HCT116 (cell line): ENCODE results near the gene HORMAD2. TPM values are rescaled to one million over a fixed set of nuclear protein-coding genes. Genes with fewer than 3 reads are reported as not detected.

Source experiments
- ATAC-seq: fragments of 200-7000 bp; cut with Tn5 transposase; 2 replicates; pipeline ENCODE4 v1.9.1; 2020; ENCODE audit warnings: mild to moderate bottlenecking, moderate library complexity
- BruUV-seq: library from RNA; stranded (reverse); fragments of 400-500 nt; replicated peaks from 2 replicates; lab custom pipeline; 2021; lab: Mats Ljungman, UMichigan
- CTCF ChIA-PET: fragments of 300-600 bp; sonication (Branson Sonifier 250); formaldehyde crosslinking; loops from one replicate; lab custom pipeline; 2021; ENCODE audit warnings: antibody characterized with exemption; lab: Charles Lee
- POLR2A ChIA-PET: fragments of 300-600, 350-600 bp; sonication (Branson Sonifier 250); formaldehyde crosslinking; loops from one replicate; lab custom pipeline; 2021; ENCODE audit warnings: antibody characterized with exemption; lab: Charles Lee
- RAD21 ChIA-PET, 2 experiments: fragments of 300-600 bp; sonication (Branson Sonifier 250); formaldehyde crosslinking; loops; one replicate each; lab custom pipeline; 2023; ENCODE audit warnings: low total read pairs in 2 of 2; ENCODE audit not compliant: uncharacterized antibody in 2 of 2, unreplicated experiment in 2 of 2, low non-redundant PET in 1 of 2; lab: Charles Lee
- DNase-seq: peaks from one replicate; pipeline ENCODE4 v3.0.0-alpha.2; 2010; ENCODE audit warnings: low read depth, low spot score
- H2AFZ ChIP-seq: fragments of 200-600 bp; shearing (Covaris generic), sonication (generic); 2 replicates; pipeline ENCODE4 v1.6.1; 2017; ENCODE audit warnings: low read depth, mixed run types, mixed read lengths, antibody characterized with exemption, low read length; ENCODE audit not compliant: poor library complexity, severe bottlenecking
- H3K27ac ChIP-seq: 2 replicates; pipeline ENCODE4 v1.5.1; 2012; ENCODE audit warnings: low read depth, low read length
- H3K27me3 ChIP-seq: fragments of 200-600 bp; sonication (generic); 2 replicates; pipeline ENCODE4 v1.6.1; 2016; ENCODE audit warnings: mixed run types, low read length, mixed read lengths; ENCODE audit not compliant: insufficient read depth
- H3K36me3 ChIP-seq, 2 experiments: fragments of 200-500 bp in 1 of 2; fragments of 200-600 bp in 1 of 2; sonication (Bioruptor generic) in 1 of 2; sonication (generic) in 1 of 2; 2 replicates each; pipeline versions ENCODE4 v1.5.1 to v1.6.1; 2014 to 2016; ENCODE audit warnings: low read length in 2 of 2, inconsistent platforms in 1 of 2, mixed read lengths in 1 of 2, mixed run types in 1 of 2; ENCODE audit not compliant: insufficient read depth in 2 of 2, control insufficient read depth in 1 of 2
- H3K4me1 ChIP-seq, 2 experiments: fragments of 200-600 bp in 1 of 2; sonication (generic) in 1 of 2; 2 replicates each; pipeline versions ENCODE4 v1.5.1 to v1.6.1; 2012 to 2017; ENCODE audit warnings: low read length in 2 of 2, inconsistent platforms in 1 of 2, mild to moderate bottlenecking in 1 of 2, mixed read lengths in 1 of 2, mixed run types in 1 of 2, moderate library complexity in 1 of 2; ENCODE audit not compliant: insufficient read depth in 2 of 2, control insufficient read depth in 1 of 2
- H3K4me2 ChIP-seq: fragments of 200-600 bp; sonication (generic); 2 replicates; pipeline ENCODE4 v1.6.1; 2017; ENCODE audit warnings: mixed run types, low read length, mixed read lengths
- H3K4me3 ChIP-seq, 2 experiments: fragments of 200-600 bp in 1 of 2; sonication (generic) in 1 of 2; replicated peaks in 1 of 2; 2 replicates each; pipeline ENCODE4 v1.5.1; 2011 to 2016; ENCODE audit warnings: low read length in 2 of 2, control low read depth in 1 of 2, low read depth in 1 of 2, mild to moderate bottlenecking in 1 of 2, mixed read lengths in 1 of 2, mixed run types in 1 of 2
- H3K79me2 ChIP-seq: fragments of 200-600 bp; sonication (generic); 2 replicates; pipeline ENCODE4 v1.6.1; 2017; ENCODE audit warnings: mild to moderate bottlenecking, mixed run types, low read length, moderate library complexity, mixed read lengths; ENCODE audit not compliant: insufficient read depth
- H3K9ac ChIP-seq: fragments of 200-600 bp; sonication (generic); 2 replicates; pipeline ENCODE4 v1.6.1; 2016; ENCODE audit warnings: low read length, mixed read lengths
- H3K9me2 ChIP-seq: fragments of 200-600 bp; sonication (generic), shearing (Covaris generic); 2 replicates; pipeline ENCODE4 v1.6.1; 2017; ENCODE audit warnings: mixed run types, mild to moderate bottlenecking, moderate library complexity; ENCODE audit not compliant: insufficient read depth
- H3K9me3 ChIP-seq, 2 experiments: fragments of 200-500 bp in 1 of 2; fragments of 200-600 bp in 1 of 2; sonication (Bioruptor generic) in 1 of 2; sonication (generic) in 1 of 2; 2 replicates each; pipeline ENCODE4 v1.6.1; 2014 to 2017; ENCODE audit warnings: low read length in 2 of 2, mixed read lengths in 2 of 2, inconsistent platforms in 1 of 2, low read depth in 1 of 2, mild to moderate bottlenecking in 1 of 2, mixed run types in 1 of 2, moderate library complexity in 1 of 2; ENCODE audit not compliant: control insufficient read depth in 1 of 2, insufficient read depth in 1 of 2
- H4K20me1 ChIP-seq: fragments of 200-600 bp; sonication (generic), shearing (Covaris generic); 2 replicates; pipeline ENCODE4 v1.6.1; 2017; ENCODE audit warnings: mixed run types, mild to moderate bottlenecking, moderate library complexity; ENCODE audit not compliant: insufficient read depth
- CBX3 ChIP-seq: IDR thresholded peaks from 2 replicates; pipeline ENCODE4 v1.6.1; 2012; ENCODE audit warnings: low read depth
- FOSL1 ChIP-seq: IDR thresholded peaks from 2 replicates; pipeline ENCODE4 v1.6.1; 2012; ENCODE audit warnings: low read depth
- JUND ChIP-seq: IDR thresholded peaks from 2 replicates; pipeline ENCODE4 v1.6.1; 2012
- MAX ChIP-seq: IDR thresholded peaks from 2 replicates; pipeline ENCODE4 v1.6.1; 2012
- REST ChIP-seq: IDR thresholded peaks from 2 replicates; pipeline ENCODE4 v1.6.1; 2012; ENCODE audit warnings: low read depth
- SP1 ChIP-seq: IDR thresholded peaks from 2 replicates; pipeline ENCODE4 v1.6.1; 2012; ENCODE audit warnings: low read depth
- YY1 ChIP-seq: IDR thresholded peaks from 2 replicates; pipeline ENCODE4 v1.6.1; 2011; ENCODE audit warnings: low read length, low read depth, moderate library complexity, mild to moderate bottlenecking; ENCODE audit not compliant: insufficient replicate concordance; ENCODE audit errors: extremely low read depth
- ZFX ChIP-seq: fragments of 450-650 bp; IDR thresholded peaks from 2 replicates; pipeline ENCODE4 v1.6.1; 2017
- ZNF274 ChIP-seq: fragments of 200-500 bp; sonication (Bioruptor generic); IDR thresholded peaks from 2 replicates; pipeline ENCODE4 v1.6.1; 2014; ENCODE audit warnings: mild to moderate bottlenecking, low read depth, low read length, inconsistent platforms
- intact Hi-C: fragments of 100-400 bp; cut with micrococcal nuclease; formaldehyde crosslinking; loops from 2 replicates; pipeline ENCODE4 v1.10.0; 2022
- total RNA-seq: library from RNA; stranded (reverse); gene quantifications from one replicate; pipeline ENCODE4 v1.2.1, GENCODE V29; 2021; ENCODE audit not compliant: unreplicated experiment

The HORMAD2 gene
- total RNA-seq, 1 experiment from 2014 or later = not detected

GRCh38 chr22:30158277-30158676, 78.0 kb downstream of the HORMAD2 start:
- Histone ChIP-seq H2AFZ (no peak overlapping the region), H4K20me1 (no peaks in the 10 kb centered on the region), H3K4me2 (no peak overlapping the region)
- CTCF ChIA-PET = no interaction called here
- no peak for TF ChIP-seq FOSL1
- no peak for TF ChIP-seq ZFX
- no peak for TF ChIP-seq MAX
- no peak for TF ChIP-seq YY1
- no peak for TF ChIP-seq SP1
- no peak for TF ChIP-seq REST
- no peak for TF ChIP-seq ZNF274
- TF ChIP-seq CBX3 = no peak
- no peak for TF ChIP-seq JUND
- TF ChIP-seq, all 23 proteins: peak for 0
- Histone ChIP-seq H3K4me3 (no peak overlapping the region), H3K4me1 (peaks cover 0 to 10% of the 10 kb centered on the region in 2 experiments; a peak in 1 of 4 replicates), H3K27ac (no peak overlapping the region), H3K9ac (no peak overlapping the region), H3K36me3 (no peaks in the 10 kb centered on the region), H3K9me3 (no peaks in the 10 kb centered on the region), H3K79me2 (no peaks in the 10 kb centered on the region), H3K27me3 (no peaks in the 10 kb centered on the region), H3K9me2 (no peaks in the 10 kb centered on the region)
- POLR2A ChIA-PET = interaction anchor here (0.6 to 1.2 kb wide), 3 partner anchors 46 to 548 kb away, joined by 3 to 5 read pairs (median 4); no protein-coding TSS in a partner anchor
- ATAC-seq = no peak
- intact Hi-C loops = no loop called here
- BruUV-seq = no TSS peak
- RAD21 ChIA-PET = no interaction called here
- no peak for DNase-seq
